ENCODE data around the gene GADL1. TPM values are rescaled to one million over a fixed set of nuclear protein-coding genes. Genes with fewer than 3 reads are reported as not detected.
A peak's percentile ranks its signal among the peaks of the same experiment; 100 is the strongest.

Gene GADL1
- 10.8 and 13.5 TPM in 2 replicates for total RNA-seq
- 15.6 and 16.9 TPM in 2 replicates for polyA plus RNA-seq

GRCh38 chr3:30894521-30895251, at the start of gene GADL1:
Gene GADL1 (minus strand): TSS chr3:30894661. CDS start chr3:30894614, 47 bp downstream.
- peak; percentile 21 to 77 for DNase-seq (ENCODE audit: low read depth in 1 of 2, low spot score in 1 of 2)
- H3K27ac ChIP-seq, result no peak within 1 kb of the TSS
- H3K27me3 ChIP-seq, result peaks cover 27% of the 10 kb centered on the region
- H3K4me1 ChIP-seq (ENCODE audit: low read depth), result peaks cover 10% of the 10 kb centered on the region
- no peaks in the 10 kb centered on the region for H3K9me3 ChIP-seq (ENCODE audit: low read depth)
- no peaks in the 10 kb centered on the region for H3K36me3 ChIP-seq
- peak within 1 kb of the TSS; percentile 41 for H3K4me3 ChIP-seq
- TF ChIP-seq CTCF (IDR thresholded peaks at IDR 0.05; ENCODE audit: low read depth, low read length), result no peak

- Histone ChIP-seq H3K9me3 (ENCODE audit: low read depth) (no peaks in the 10 kb centered on the region), H3K4me1 (ENCODE audit: low read depth) (no peaks in the 10 kb centered on the region), H3K27ac (no peak overlapping the region), H3K4me3 (no peak overlapping the region), H3K36me3 (no peaks in the 10 kb centered on the region), H3K27me3 (no peaks in the 10 kb centered on the region)
- TF ChIP-seq CTCF (IDR thresholded peaks at IDR 0.05; ENCODE audit: low read depth, low read length), result no peak
- no peak for DNase-seq (ENCODE audit: low read depth in 1 of 2, low spot score in 1 of 2)
Observed at GRCh38 chr3:30944124-30944523, 49.7 kb upstream of the GADL1 start.

- no peak for DNase-seq (ENCODE audit: low read depth in 1 of 2, low spot score in 1 of 2)
- H3K4me3 ChIP-seq, result no peak overlapping the region
- no peaks in the 10 kb centered on the region for H3K27me3 ChIP-seq
- no peak for TF ChIP-seq CTCF (IDR thresholded peaks at IDR 0.05; ENCODE audit: low read depth, low read length)
- no peak overlapping the region for H3K27ac ChIP-seq
- no peaks in the 10 kb centered on the region for H3K36me3 ChIP-seq
- H3K4me1 ChIP-seq (ENCODE audit: low read depth), result no peaks in the 10 kb centered on the region
- no peaks in the 10 kb centered on the region for H3K9me3 ChIP-seq (ENCODE audit: low read depth)
Observed at GRCh38 chr3:30943206-30943605, 48.7 kb upstream of the GADL1 start.

- Histone ChIP-seq H3K36me3 (no peaks in the 10 kb centered on the region), H3K9me3 (ENCODE audit: low read depth) (no peaks in the 10 kb centered on the region), H3K4me1 (ENCODE audit: low read depth) (no peaks in the 10 kb centered on the region), H3K4me3 (no peak overlapping the region), H3K27me3 (no peaks in the 10 kb centered on the region), H3K27ac (no peak overlapping the region)
- DNase-seq (ENCODE audit: low read depth in 1 of 2, low spot score in 1 of 2), result no peak
- TF ChIP-seq CTCF (IDR thresholded peaks at IDR 0.05; ENCODE audit: low read depth, low read length), result no peak
Observed at GRCh38 chr3:30941342-30941741, 46.9 kb upstream of the GADL1 start.

GRCh38 chr3:30940740-30941139, 46.3 kb upstream of the GADL1 start:
- Histone ChIP-seq H3K4me1 (ENCODE audit: low read depth) (no peaks in the 10 kb centered on the region), H3K4me3 (no peak overlapping the region), H3K27ac (no peak overlapping the region), H3K27me3 (no peaks in the 10 kb centered on the region), H3K36me3 (no peaks in the 10 kb centered on the region), H3K9me3 (ENCODE audit: low read depth) (no peaks in the 10 kb centered on the region)
- TF ChIP-seq CTCF (IDR thresholded peaks at IDR 0.05; ENCODE audit: low read depth, low read length), result no peak
- DNase-seq (ENCODE audit: low read depth in 1 of 2, low spot score in 1 of 2), result no peak

Data from cardiac muscle cell (in vitro differentiated cells and primary cell).